ENCODE data around the gene OGFR. TPM values are rescaled to one million over a fixed set of nuclear protein-coding genes. Genes with fewer than 3 reads are reported as not detected.

Gene OGFR
- total RNA-seq, 1 experiment from 2014 or later, result 84.7 TPM

DNA sequence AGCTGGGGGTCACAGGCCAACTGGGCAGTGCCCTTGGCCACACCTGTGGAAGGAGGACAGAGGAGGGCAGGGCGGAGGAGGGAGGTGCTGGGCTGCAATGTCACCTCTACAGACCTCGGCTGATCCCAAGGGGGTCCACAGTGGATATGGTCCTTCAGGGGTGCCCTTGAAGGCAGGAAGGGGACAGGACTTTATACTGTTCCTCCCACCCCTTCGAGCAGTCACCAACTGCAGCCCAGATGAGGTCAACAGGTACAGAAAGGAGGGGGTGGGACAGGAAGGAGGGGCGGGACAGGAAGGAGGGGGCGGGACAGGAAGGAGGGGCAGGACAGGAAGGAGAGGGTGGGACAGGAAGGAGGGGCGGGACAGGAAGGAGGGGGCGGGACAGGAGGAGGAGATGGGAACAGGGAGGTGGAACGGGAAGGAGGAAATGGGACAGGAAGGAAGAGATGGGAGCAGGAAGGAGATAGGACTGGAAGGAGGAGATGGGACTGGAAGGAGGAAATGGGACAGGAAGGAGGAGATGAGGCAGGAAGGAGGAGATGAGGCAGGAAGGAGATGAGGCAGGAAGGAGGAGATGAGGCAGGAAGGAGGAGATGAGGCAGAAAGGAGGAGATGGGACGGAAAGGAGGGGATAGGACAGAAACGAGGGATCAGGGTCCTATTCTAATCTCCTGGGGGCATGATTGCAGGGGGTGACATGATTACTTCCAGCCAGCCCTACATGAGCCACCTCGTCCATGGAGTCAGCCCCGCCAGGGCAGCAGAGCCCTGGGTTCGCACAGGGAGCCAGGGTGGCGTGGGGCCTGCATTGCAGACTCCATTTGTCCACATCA lies 27.7 kb upstream of the OGFR start:
- H3K27ac Mint-ChIP-seq (ENCODE audit: unreplicated experiment), result no peak overlapping the region
- H3K9me3 Mint-ChIP-seq (ENCODE audit: unreplicated experiment), result peaks cover 11% of the 10 kb centered on the region
- H3K4me1 Mint-ChIP-seq (ENCODE audit: low read depth, unreplicated experiment), result peaks cover 7% of the 10 kb centered on the region
- Histone ChIP-seq H3K27me3 (replicated peaks; ENCODE audit: control insufficient read depth, insufficient read depth, low read length) (peaks cover under 1% of the 10 kb centered on the region), H3K9me3 (0 out of 2 replicates have a peak, but pooled peaks cover 4% of the 10 kb centered on the region), H3K4me1 (no peaks in the 10 kb centered on the region), H3K4me3 (ENCODE audit: low read depth, low read length) (no peak overlapping the region), H3K36me3 (ENCODE audit: control insufficient read depth, insufficient read depth, low read length) (no peaks in the 10 kb centered on the region)
- ChIA-PET CTCF (no interaction called here), POLR2A (no interaction called here)
- peak in 1 of 2 experiments; percentile 91 for DNase-seq
- peaks cover 7% of the 10 kb centered on the region for H3K27me3 Mint-ChIP-seq (ENCODE audit: insufficient read depth, unreplicated experiment)
- intact Hi-C loops (cut with micrococcal nuclease; ENCODE audit: unreplicated experiment), result no loop called here
- TF ChIP-seq, protein P1, sequence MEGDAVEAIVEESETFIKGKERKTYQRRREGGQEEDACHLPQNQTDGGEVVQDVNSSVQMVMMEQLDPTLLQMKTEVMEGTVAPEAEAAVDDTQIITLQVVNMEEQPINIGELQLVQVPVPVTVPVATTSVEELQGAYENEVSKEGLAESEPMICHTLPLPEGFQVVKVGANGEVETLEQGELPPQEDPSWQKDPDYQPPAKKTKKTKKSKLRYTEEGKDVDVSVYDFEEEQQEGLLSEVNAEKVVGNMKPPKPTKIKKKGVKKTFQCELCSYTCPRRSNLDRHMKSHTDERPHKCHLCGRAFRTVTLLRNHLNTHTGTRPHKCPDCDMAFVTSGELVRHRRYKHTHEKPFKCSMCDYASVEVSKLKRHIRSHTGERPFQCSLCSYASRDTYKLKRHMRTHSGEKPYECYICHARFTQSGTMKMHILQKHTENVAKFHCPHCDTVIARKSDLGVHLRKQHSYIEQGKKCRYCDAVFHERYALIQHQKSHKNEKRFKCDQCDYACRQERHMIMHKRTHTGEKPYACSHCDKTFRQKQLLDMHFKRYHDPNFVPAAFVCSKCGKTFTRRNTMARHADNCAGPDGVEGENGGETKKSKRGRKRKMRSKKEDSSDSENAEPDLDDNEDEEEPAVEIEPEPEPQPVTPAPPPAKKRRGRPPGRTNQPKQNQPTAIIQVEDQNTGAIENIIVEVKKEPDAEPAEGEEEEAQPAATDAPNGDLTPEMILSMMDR (IDR thresholded peaks at IDR 0.05; ENCODE audit: insufficient read depth in 1 of 2, low read depth in 1 of 2, low read length in 1 of 2, severe bottlenecking in 1 of 2, unreplicated experiment in 1 of 2), result no peak
- no TSS peak for BruUV-seq (replicated peaks)
- H3K36me3 Mint-ChIP-seq (ENCODE audit: insufficient read depth, unreplicated experiment), result no peaks in the 10 kb centered on the region
- H3K4me3 Mint-ChIP-seq (ENCODE audit: unreplicated experiment), result peak overlapping the region; percentile 41

DNA sequence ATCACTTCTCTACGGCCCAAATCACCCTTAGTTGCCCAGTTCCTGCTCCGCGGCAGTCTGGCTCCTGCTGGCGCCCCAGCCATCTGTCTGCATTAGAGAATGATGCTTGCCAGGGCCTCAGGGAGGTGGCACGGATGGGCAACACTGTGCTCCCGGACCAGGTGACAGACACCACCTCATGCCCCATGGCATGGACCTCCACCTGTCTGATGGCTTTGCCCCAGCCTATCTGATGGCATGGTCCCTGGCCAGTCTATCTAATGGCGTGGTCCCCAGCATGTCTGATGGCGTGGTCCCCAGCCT lies 27.2 kb upstream of the OGFR start:
- CTCF ChIA-PET, result no interaction called here
- H3K4me1 Mint-ChIP-seq (ENCODE audit: low read depth, unreplicated experiment), result peaks cover 7% of the 10 kb centered on the region
- intact Hi-C loops (cut with micrococcal nuclease; ENCODE audit: unreplicated experiment), result no loop called here
- POLR2A ChIA-PET, result no interaction called here
- no peak overlapping the region for H3K4me3 ChIP-seq (ENCODE audit: low read depth, low read length)
- peaks cover 11% of the 10 kb centered on the region for H3K9me3 Mint-ChIP-seq (ENCODE audit: unreplicated experiment)
- H3K36me3 Mint-ChIP-seq (ENCODE audit: insufficient read depth, unreplicated experiment), result no peaks in the 10 kb centered on the region
- TF ChIP-seq, protein P1 (IDR thresholded peaks at IDR 0.05; ENCODE audit: insufficient read depth in 1 of 2, low read depth in 1 of 2, low read length in 1 of 2, severe bottlenecking in 1 of 2, unreplicated experiment in 1 of 2), result no peak
- H3K4me3 Mint-ChIP-seq (ENCODE audit: unreplicated experiment), result no peak overlapping the region
- H3K27ac Mint-ChIP-seq (ENCODE audit: unreplicated experiment), result no peak overlapping the region
- H3K36me3 ChIP-seq (ENCODE audit: control insufficient read depth, insufficient read depth, low read length), result no peaks in the 10 kb centered on the region
- H3K27me3 Mint-ChIP-seq (ENCODE audit: insufficient read depth, unreplicated experiment), result peaks cover 7% of the 10 kb centered on the region
- H3K27me3 ChIP-seq (replicated peaks; ENCODE audit: control insufficient read depth, insufficient read depth, low read length), result no peaks in the 10 kb centered on the region; the same call in 1 of the 2 replicates
- no peak for DNase-seq
- BruUV-seq (replicated peaks), result no TSS peak
- H3K4me1 ChIP-seq, result no peaks in the 10 kb centered on the region
- H3K9me3 ChIP-seq, result 0 out of 2 replicates have a peak, but pooled peaks cover 4% of the 10 kb centered on the region

DNA sequence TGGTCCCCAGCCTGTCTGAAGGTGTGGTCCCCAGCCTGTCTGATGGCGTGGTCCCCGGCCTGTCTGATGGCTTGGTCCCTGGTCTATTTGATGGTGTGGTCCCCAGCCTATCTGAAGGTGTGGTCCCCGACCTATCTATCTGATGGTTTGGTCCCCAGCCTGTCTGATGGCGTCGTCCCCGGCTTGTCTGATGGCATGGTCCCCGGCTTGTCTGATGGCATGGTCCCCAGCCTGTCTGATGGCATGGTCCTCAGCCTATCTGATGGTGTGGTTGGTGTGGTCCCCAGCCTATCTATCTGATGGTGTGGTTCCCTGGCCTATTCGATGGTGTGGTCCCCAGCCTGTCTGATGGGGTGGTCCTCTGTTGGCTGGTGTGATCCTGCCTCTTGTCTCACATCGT lies 26.6 kb upstream of the OGFR start:
- no peak overlapping the region for H3K27ac Mint-ChIP-seq (ENCODE audit: unreplicated experiment)
- Histone ChIP-seq H3K27me3 (replicated peaks; ENCODE audit: control insufficient read depth, insufficient read depth, low read length) (no peaks in the 10 kb centered on the region; the same call in 1 of the 2 replicates), H3K4me3 (ENCODE audit: low read depth, low read length) (no peak overlapping the region), H3K9me3 (0 out of 2 replicates have a peak, but pooled peaks cover 4% of the 10 kb centered on the region), H3K36me3 (ENCODE audit: control insufficient read depth, insufficient read depth, low read length) (no peaks in the 10 kb centered on the region), H3K4me1 (no peaks in the 10 kb centered on the region)
- TF ChIP-seq, protein P1 (IDR thresholded peaks at IDR 0.05; ENCODE audit: insufficient read depth in 1 of 2, low read depth in 1 of 2, low read length in 1 of 2, severe bottlenecking in 1 of 2, unreplicated experiment in 1 of 2), result no peak
- intact Hi-C loops (cut with micrococcal nuclease; ENCODE audit: unreplicated experiment), result no loop called here
- ChIA-PET POLR2A (no interaction called here), CTCF (no interaction called here)
- H3K4me3 Mint-ChIP-seq (ENCODE audit: unreplicated experiment), result no peak overlapping the region
- no peaks in the 10 kb centered on the region for H3K36me3 Mint-ChIP-seq (ENCODE audit: insufficient read depth, unreplicated experiment)
- peaks cover 7% of the 10 kb centered on the region for H3K4me1 Mint-ChIP-seq (ENCODE audit: low read depth, unreplicated experiment)
- peaks cover 6% of the 10 kb centered on the region for H3K27me3 Mint-ChIP-seq (ENCODE audit: insufficient read depth, unreplicated experiment)
- BruUV-seq (replicated peaks), result no TSS peak
- no peak for DNase-seq
- peaks cover 11% of the 10 kb centered on the region for H3K9me3 Mint-ChIP-seq (ENCODE audit: unreplicated experiment)

Data from Caco-2 (cell line).